Right lung (tissue), 5 donors: Measurements from ENCODE around the gene GRN. TPM values are rescaled to one million over a fixed set of nuclear protein-coding genes. Genes with fewer than 3 reads are reported as not detected.
"Not testable (repeated sequence)": the region's sequence is repeated elsewhere in the genome, so short reads cannot be mapped to it uniquely, and the experiment has no call there.

Experiments used
- DNase-seq, 2 donors: peaks; one replicate each; pipeline ENCODE4 v3.0.0-alpha.2; 2013
- polyA plus RNA-seq, 5 donors: library from polyadenylated mRNA; unstranded; fragments of 120-200 nt; gene quantifications; one replicate each; pipeline versions ENCODE4 v1.2.1 to v1.2.3, GENCODE V29; 2013; ENCODE audit warnings: inconsistent platforms in 1 of 5, low replicate concordance in 1 of 5; ENCODE audit not compliant: insufficient read length in 5 of 5, insufficient read depth in 1 of 5

The GRN gene
- polyA plus RNA-seq, 5 donors = 177 to 276 (median 210) TPM

GRCh38 chr17:44379887-44380286, 34.8 kb downstream of the GRN start:
- no peak for DNase-seq

- DNase-seq = no peak
Measured at GRCh38 chr17:44380767-44381166, 35.7 kb downstream of the GRN start.

- no peak for DNase-seq
Measured at GRCh38 chr17:44381810-44382305, 36.8 kb downstream of the GRN start.

DNA sequence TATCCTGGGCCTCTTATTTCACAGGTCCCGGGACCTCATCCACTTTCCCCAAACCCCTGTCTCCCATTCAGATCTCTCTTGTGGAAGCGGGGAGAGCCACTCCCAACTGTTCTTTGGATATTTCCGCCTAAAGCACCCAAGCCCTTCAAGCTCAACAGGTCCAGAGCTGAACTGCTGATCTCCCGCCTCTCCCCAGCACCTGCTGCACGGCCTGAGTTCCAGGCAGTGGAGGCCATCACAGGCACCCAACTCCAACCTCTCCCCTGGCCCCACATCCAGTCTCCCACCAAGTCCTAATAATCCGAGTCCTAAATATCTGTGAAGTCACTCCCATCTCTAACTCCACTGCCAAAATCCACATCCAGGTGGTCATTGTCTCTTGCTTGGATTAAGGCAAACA, 37.8 kb downstream of the GRN start:
- no peak for DNase-seq

DNA sequence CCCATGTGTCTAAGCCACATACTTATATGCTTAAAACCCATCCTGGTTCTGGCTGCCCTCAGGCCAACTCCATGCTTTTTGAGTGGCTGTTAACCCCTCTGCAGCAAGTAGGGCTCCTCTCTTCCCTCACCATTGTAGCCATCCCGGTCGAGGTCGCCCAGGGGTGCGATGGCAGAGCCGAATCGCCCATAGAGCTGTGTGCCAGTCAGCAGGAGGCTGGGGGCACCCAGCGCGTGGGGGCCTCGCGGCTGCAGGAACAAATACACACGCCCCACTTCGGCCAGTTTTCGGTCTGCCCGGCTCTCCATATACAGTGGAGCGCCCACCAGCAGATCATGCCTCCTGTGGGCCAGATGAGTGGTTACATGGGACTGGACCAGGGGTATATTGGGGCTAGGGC, 38.3 kb downstream of the GRN start:
- DNase-seq = no peak

DNA sequence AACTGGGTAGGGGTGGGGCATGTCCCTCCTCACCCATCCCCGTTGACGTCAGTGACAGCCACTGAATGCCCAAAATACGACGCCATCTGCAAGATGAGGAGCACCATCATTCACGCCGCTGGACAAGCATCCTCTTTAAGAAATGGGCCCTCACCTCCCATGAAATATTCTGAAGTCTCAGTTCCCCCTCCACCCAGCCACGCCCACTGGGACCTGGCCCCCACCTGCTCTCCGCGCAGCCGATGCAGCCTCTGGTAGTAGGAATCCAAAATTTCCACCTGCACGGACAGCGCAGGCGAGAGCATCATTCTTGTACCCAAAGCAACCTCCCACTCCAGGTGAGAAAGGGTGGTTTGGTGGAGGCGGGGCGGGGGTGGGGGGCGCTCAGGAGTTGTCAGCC, 38.8 kb downstream of the GRN start:
- DNase-seq = no peak

GRCh38 chr17:44384281-44384822, 39.2 kb downstream of the GRN start:
- no peak for DNase-seq

DNA sequence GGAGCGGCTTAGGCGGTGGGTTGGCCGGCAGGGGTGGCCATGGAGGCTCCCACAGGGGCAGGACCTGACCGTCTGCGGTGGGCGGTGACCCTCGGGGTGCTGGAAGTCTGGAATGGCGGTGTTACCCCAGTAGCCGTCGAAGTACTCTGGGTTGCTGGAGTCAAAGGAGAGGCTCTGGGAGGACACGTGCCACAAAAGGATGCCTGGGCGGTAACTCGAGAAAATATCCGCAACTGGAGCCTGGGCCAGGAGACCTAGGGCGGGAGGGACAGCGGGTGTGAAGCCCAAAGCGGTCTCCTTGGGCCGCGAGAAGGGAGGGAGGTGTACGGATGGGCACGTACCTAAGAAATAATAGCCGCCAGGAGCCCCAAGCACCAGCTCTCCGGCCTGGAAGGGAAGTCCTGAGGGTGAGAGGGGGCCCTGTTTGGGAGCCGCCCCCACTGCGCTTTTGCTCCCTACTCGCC, 39.8 kb downstream of the GRN start:
- DNase-seq = no peak

GRCh38 chr17:44385287-44386181, 40.4 kb downstream of the GRN start:
- peak; percentile 78 to 80 for DNase-seq

DNA sequence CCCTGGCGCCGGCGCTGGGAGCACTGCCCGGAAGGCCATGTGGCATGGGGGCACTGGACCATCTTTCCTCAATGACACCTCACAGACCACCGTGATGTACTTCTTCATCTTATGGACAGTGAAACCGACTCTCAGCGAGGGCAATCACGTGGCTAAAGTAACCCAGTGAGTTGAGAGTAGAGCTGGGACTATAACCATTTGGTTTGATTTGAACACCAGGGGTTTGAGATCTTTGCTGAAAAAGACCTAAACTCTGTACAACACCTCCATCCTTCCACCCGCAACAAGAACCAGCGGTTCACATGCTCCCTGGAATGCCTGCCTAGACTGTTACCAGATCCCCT, 41.1 kb downstream of the GRN start:
- DNase-seq = no peak

DNA sequence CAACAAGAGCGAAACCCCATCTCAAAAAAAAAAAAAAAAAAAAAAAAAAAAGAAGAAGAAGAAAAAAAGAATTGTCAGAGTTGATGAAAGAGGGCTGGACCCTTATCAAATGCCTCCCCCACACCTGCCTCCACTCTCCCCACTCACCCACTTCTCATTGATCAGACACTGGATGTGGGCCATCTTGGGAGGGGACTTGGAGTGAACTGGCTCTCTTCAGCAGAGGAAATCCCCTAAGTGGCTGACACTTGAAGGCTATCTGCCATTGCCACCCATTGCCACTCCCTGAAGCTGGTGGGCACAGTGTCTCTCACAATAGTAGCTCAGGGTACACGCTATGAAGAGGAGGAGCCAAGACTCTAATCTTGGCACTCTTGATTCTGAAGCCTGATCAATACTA, 42.7 kb downstream of the GRN start:
- no peak for DNase-seq

DNA sequence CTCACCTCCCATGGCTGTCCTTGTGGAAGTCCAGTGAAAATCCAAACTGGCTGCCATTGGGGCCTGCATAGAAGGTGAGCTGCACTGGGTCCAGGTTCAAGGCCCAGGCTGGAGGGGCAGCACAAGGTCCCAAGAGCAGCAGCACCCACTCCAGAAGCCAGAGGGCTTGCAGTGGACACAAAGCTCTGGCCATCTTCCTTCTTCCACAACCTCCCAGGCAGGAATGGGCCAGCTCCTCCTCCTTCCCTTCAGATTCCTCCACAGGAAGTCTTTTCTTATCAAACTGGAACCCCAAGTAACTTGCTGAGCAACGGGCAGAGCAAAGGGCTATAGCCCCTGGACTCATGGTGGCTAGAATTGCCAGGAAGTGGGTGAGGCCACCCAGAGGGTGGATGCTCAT, 44.2 kb downstream of the GRN start, which contains the start of gene ITGA2B:
Gene ITGA2B, minus strand, starts transcription at position 369 of the 400 bp plus-strand sequence. Its CDS starts 176 bp downstream, at position 193.
- DNase-seq = no peak

GRCh38 chr17:44389723-44390202, 44.7 kb downstream of the GRN start:
- DNase-seq = no peak

GRCh38 chr17:44390250-44390870, 45.3 kb downstream of the GRN start:
- no peak for DNase-seq

- DNase-seq = not testable (repeated sequence)
Measured at GRCh38 chr17:44394112-44394511, 49.0 kb downstream of the GRN start.

DNA sequence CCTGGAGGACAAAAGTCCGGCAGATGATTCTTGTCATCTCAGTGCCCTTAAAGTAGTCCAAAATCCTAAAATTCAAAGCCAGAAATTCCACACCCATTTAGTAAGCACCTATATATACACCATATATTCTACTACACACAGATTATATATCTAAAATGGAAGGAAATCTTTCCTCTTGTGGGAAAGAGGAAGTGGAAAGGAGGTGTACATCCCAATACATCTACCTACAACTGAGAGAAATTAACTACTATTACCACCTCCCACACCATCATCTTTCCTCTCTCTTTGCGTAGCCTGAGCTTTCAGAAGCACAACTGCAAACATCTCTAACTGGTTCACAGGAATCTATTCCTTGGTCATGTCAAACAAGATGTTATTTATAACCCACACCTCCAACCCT, 49.7 kb downstream of the GRN start:
- DNase-seq = no peak

DNA sequence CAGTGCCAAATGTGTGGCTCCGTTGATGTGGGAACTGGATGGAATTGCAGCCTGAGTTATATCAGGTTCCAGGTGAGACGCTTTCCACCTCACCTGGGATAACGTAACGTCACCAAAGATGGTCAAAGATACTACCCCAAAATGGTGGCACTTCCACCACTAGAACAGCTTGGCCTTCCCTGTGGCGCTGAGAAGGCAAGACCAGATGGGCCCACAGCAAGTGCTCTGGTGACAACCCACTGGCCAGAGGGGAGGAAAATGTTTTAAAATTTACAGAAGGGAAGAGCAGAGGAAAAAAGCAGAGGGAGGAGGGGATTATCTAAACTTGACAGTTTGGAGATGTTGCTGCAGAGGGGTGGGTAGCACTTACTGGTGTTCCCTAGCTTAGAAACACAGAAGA, 51.8 kb downstream of the GRN start:
- no peak for DNase-seq

DNA sequence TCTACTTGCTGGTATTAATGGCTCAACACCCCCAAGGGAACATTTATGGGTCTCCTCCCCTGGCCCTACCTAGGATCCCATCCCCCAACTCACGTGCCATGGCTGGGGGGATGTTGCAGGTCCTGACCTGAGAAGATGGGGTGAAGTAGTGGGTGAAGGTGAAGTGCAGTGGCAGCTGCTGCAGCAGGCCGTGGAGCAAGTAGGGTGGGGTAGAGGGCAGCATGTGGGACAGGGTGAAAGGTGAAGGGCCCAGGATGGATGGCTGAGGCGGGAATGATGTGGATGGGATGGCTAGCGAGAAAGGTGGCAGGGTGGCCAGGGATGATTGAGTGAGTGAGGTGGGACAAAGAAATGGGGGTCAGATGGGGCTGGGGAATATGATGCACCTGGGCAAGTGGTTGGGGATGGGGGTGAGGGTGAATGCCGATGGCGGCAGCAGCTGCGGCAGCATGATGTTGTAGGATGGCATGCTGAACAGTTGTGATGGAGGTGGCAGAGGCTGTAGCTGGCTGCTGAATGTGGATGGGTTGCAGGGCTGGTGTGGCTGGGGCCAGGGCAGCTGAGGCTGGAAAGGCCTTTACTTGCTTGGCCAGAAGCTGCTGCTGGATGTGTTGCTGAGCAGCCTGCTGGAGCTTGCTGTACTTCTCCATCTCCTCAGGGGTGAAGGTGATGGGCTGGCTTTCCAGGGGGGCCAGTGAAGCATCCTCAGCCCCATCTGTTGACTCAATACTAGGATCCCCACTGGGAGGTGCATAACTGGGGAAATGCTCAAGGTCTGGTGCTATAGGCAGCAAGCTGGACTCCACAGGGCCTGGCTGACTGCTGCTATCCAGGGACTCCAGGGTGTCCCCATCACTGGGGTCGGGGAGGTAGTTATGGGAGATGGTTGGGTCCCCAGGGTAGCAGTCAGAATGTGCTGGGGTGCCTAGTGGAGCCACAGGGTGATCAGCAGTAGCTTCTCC, 52.7 kb downstream of the GRN start:
- DNase-seq = no peak

GRCh38 chr17:44398692-44399691, 53.9 kb downstream of the GRN start:
- DNase-seq = no peak

- no peak for DNase-seq
Measured at GRCh38 chr17:44400226-44400847, 55.2 kb downstream of the GRN start.
